Keratinocyte (primary cell): ENCODE results near the gene SLC26A4. TPM values are rescaled to one million over a fixed set of nuclear protein-coding genes. Genes with fewer than 3 reads are reported as not detected.

Experiments
- DNase-seq: peaks from one replicate; pipeline ENCODE4 v3.0.0-alpha.2; 2011; ENCODE audit warnings: low read depth, missing footprints, low spot score
- FAIRE-seq: peaks from 2 replicates; lab custom pipeline; 2011; peaks lifted over from hg19 to GRCh38; lab: Jason Lieb, UNC
- H2AFZ ChIP-seq: 2 replicates; pipeline ENCODE4 v1.6.0; 2012; ENCODE audit warnings: low read length, control low read depth, inconsistent platforms; ENCODE audit not compliant: control insufficient read depth
- H3K27ac ChIP-seq: 2 replicates; pipeline ENCODE4 v1.5.1; 2011; ENCODE audit warnings: low read length; ENCODE audit not compliant: control insufficient read depth, insufficient read depth
- H3K27me3 ChIP-seq: 3 replicates; pipeline ENCODE4 v1.6.0; 2011; ENCODE audit warnings: low read length; ENCODE audit not compliant: control insufficient read depth, insufficient read depth; ENCODE audit errors: extremely low read depth
- H3K36me3 ChIP-seq, 2 experiments: 2 replicates in 1 of 2; 3 replicates in 1 of 2; pipeline ENCODE4 v1.5.1; 2011; ENCODE audit warnings: low read length in 2 of 2, mild to moderate bottlenecking in 1 of 2; ENCODE audit not compliant: control insufficient read depth in 2 of 2, insufficient read depth in 2 of 2; ENCODE audit errors: extremely low read depth in 1 of 2
- H3K4me1 ChIP-seq: 3 replicates; pipeline ENCODE4 v1.5.1; 2011; ENCODE audit warnings: low read length; ENCODE audit not compliant: control insufficient read depth, insufficient read depth; ENCODE audit errors: extremely low read depth
- H3K4me2 ChIP-seq: 3 replicates; pipeline ENCODE4 v1.6.0; 2011; ENCODE audit warnings: low read depth, low read length; ENCODE audit not compliant: control insufficient read depth, insufficient read depth; ENCODE audit errors: extremely low read depth
- H3K4me3 ChIP-seq, 3 experiments: fragments of 200-600 bp in 1 of 3; sonication (generic) in 1 of 3; 2 replicates in 2 of 3; 3 replicates in 1 of 3; pipeline ENCODE4 v1.5.1; 2011 to 2016; ENCODE audit warnings: low read length in 3 of 3, mild to moderate bottlenecking in 3 of 3, control low read depth in 2 of 3, inconsistent platforms in 1 of 3, low read depth in 1 of 3, mixed read lengths in 1 of 3, mixed run types in 1 of 3, moderate library complexity in 1 of 3; ENCODE audit not compliant: control insufficient read depth in 2 of 3, insufficient read depth in 2 of 3; ENCODE audit errors: extremely low read depth in 1 of 3
- H3K79me2 ChIP-seq: 2 replicates; pipeline ENCODE4 v1.6.0; 2012; ENCODE audit warnings: low read length; ENCODE audit not compliant: control insufficient read depth, insufficient read depth
- H3K9ac ChIP-seq: 3 replicates; pipeline ENCODE4 v1.6.0; 2011; ENCODE audit warnings: low read length; ENCODE audit not compliant: control insufficient read depth, insufficient read depth; ENCODE audit errors: extremely low read depth
- H3K9me1 ChIP-seq: 3 replicates; pipeline ENCODE4 v1.6.0; 2011; ENCODE audit warnings: low read length; ENCODE audit not compliant: control insufficient read depth, insufficient read depth; ENCODE audit errors: extremely low read depth
- H3K9me3 ChIP-seq: 2 replicates; pipeline ENCODE4 v1.5.1; 2012; ENCODE audit warnings: low read depth, low read length; ENCODE audit not compliant: control insufficient read depth
- H4K20me1 ChIP-seq: 3 replicates; pipeline ENCODE4 v1.6.0; 2011; ENCODE audit warnings: low read length; ENCODE audit not compliant: control insufficient read depth, insufficient read depth; ENCODE audit errors: extremely low read depth
- CTCF ChIP-seq, 3 experiments: IDR thresholded peaks in 1 of 3; conservative IDR thresholded peaks in 1 of 3; optimal IDR thresholded peaks in 1 of 3; 2 replicates in 2 of 3; 3 replicates in 1 of 3; pipeline versions ENCODE3 to v1.5.1; 2011; ENCODE audit warnings: low read length in 3 of 3, mild to moderate bottlenecking in 3 of 3, moderate library complexity in 2 of 3, control low read depth in 1 of 3, inconsistent platforms in 1 of 3; ENCODE audit not compliant: insufficient read depth in 2 of 3; ENCODE audit errors: extremely low read depth in 1 of 3
- EZH2 ChIP-seq: IDR thresholded peaks from one replicate; pipeline ENCODE4 v1.6.1; 2012; ENCODE audit warnings: inconsistent platforms, mild to moderate bottlenecking, low read length, moderate library complexity
- dilution Hi-C: fragments of 300-500 bp; cut with MboI; formaldehyde crosslinking; loops from one replicate; pipeline ENCODE4 v1.7.0; 2020; ENCODE audit warnings: low sequenced_read_pairs; ENCODE audit not compliant: extremely low pct_ligation_motif_present
- polyA plus RNA-seq, 5 experiments: library from polyadenylated mRNA; depleted of rRNA in 3 of 5; stranded (reverse) in 3 of 5; stranded (forward) in 1 of 5; unstranded in 1 of 5; fragments of >200 nt; gene quantifications; 1 replicate in 1 of 5; 2 replicates in 3 of 5; 3 replicates in 1 of 5; pipeline versions ENCODE4 v1.2.1 to v1.2.3, GENCODE V29; 2011 to 2012; ENCODE audit warnings: missing spikeins in 2 of 5, low read depth in 1 of 5, low replicate concordance in 1 of 5

The SLC26A4 gene
- polyA plus RNA-seq, 1 donor (not counting 4 experiments of a cell fraction or from before 2014, with no cell fraction given), result 0.26 TPM

DNA sequence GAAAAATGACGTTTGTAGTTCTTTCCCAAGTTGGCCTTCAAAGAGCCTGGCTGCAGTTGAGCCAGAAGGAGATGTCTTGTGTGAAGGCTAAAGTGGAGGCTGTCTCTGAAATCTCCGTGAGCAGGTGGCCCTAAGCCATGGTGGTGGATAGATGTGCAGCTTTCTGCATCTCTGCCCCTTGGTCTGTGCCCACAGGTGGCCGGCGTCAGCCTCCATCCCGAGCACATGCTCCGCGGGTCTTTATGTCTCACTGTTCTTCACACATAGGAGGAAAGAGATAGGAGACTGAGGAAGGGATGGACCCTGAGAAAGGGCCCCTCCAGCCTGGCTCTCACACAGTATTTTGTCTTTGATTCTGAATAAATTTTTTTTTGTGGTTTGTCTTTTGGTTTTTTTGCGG lies 30.3 kb upstream of the SLC26A4 start:
- H3K27me3 ChIP-seq, result no peaks in the 10 kb centered on the region
- H4K20me1 ChIP-seq, result no peaks in the 10 kb centered on the region
- H3K79me2 ChIP-seq, result no peaks in the 10 kb centered on the region
- no peak for DNase-seq
- no peak overlapping the region for H3K4me3 ChIP-seq
- H3K36me3 ChIP-seq, result peaks cover 0 to 4% of the 10 kb centered on the region in 2 experiments
- no peaks in the 10 kb centered on the region for H3K9me1 ChIP-seq
- dilution Hi-C loops, result no loop called here
- H2AFZ ChIP-seq, result no peak overlapping the region
- TF ChIP-seq CTCF (optimal IDR thresholded peaks at IDR 0.05 in 1 of 3, IDR thresholded peaks at IDR 0.05 in 1 of 3, conservative IDR thresholded peaks at IDR 0.05 in 1 of 3; ENCODE audit: extremely low read depth in 1 of 3, insufficient read depth in 2 of 3, low read length in 3 of 3), result no peak
- TF ChIP-seq EZH2, result no peak
- no peak overlapping the region for H3K9ac ChIP-seq
- no peak overlapping the region for H3K4me2 ChIP-seq
- FAIRE-seq, result no peak
- H3K4me1 ChIP-seq, result no peaks in the 10 kb centered on the region
- H3K27ac ChIP-seq, result no peak overlapping the region
- H3K9me3 ChIP-seq, result no peaks in the 10 kb centered on the region

- H3K27me3 ChIP-seq, result no peaks in the 10 kb centered on the region
- H3K27ac ChIP-seq, result no peak overlapping the region
- H3K79me2 ChIP-seq, result no peaks in the 10 kb centered on the region
- FAIRE-seq, result no peak
- H3K36me3 ChIP-seq, result peaks cover 0 to 4% of the 10 kb centered on the region in 2 experiments
- no peaks in the 10 kb centered on the region for H3K9me1 ChIP-seq
- H3K4me2 ChIP-seq, result no peak overlapping the region
- dilution Hi-C loops, result no loop called here
- no peak for DNase-seq
- H3K9me3 ChIP-seq, result no peaks in the 10 kb centered on the region
- no peak overlapping the region for H3K4me3 ChIP-seq
- H4K20me1 ChIP-seq, result no peaks in the 10 kb centered on the region
- no peak overlapping the region for H2AFZ ChIP-seq
- no peak overlapping the region for H3K9ac ChIP-seq
- TF ChIP-seq EZH2 (no peak), CTCF (optimal IDR thresholded peaks at IDR 0.05 in 1 of 3, IDR thresholded peaks at IDR 0.05 in 1 of 3, conservative IDR thresholded peaks at IDR 0.05 in 1 of 3; ENCODE audit: extremely low read depth in 1 of 3, insufficient read depth in 2 of 3, low read length in 3 of 3) (no peak)
- H3K4me1 ChIP-seq, result no peaks in the 10 kb centered on the region
Observed at GRCh38 chr7:107631588-107632491, 28.8 kb upstream of the SLC26A4 start.
